Activated T-helper 9 cell treated with anti-CD3 and anti-CD28 coated beads, Interleukin-2, amount 50 U/mL, for 16 hours (primary cell): Measurements from ENCODE around the gene TIMM9.
"Not testable (repeated sequence)": the region's sequence is repeated elsewhere in the genome, so short reads cannot be mapped to it uniquely, and the experiment has no call there.

Experiments
- DNase-seq: peaks from one replicate; pipeline ENCODE4 v3.0.0-alpha.2; 2020; ENCODE audit warnings: low read depth

TIMM9 gene, protein sequence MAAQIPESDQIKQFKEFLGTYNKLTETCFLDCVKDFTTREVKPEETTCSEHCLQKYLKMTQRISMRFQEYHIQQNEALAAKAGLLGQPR

GRCh38 chr14:58427281-58428117 is at the start of gene TIMM9, which contains the start of gene KIAA0586:
TIMM9 (minus strand) TSS chr14:58427531; CDS start chr14:58411945, 15,586 bp downstream.
KIAA0586 (plus strand) TSS chr14:58427719; CDS start chr14:58428265, 546 bp downstream.
- peak; percentile 92 for DNase-seq

GRCh38 chr14:58476320-58476719 is 49.0 kb upstream of the TIMM9 start:
- no peak for DNase-seq

- no peak for DNase-seq
Measured at GRCh38 chr14:58469309-58469708, 42.0 kb upstream of the TIMM9 start.

DNA sequence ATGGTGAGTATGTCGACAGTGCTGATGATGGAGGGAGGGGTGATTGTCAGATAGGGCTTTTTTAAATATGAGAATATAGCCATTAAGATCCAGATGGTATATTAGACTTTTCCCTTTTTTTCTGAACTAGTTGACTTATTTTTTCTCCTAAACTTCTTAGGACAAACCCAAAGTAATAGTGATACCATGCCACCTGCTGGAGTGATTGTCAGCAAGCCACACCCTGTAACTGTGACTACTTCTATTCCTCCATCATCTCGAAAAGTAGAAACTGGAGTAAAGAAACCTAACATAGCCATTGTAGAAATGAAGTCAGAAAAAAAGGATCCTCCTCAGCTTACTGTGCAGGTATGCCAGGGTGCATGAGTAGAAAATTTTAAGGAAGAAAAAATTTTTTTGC is 40.2 kb upstream of the TIMM9 start:
- DNase-seq, result no peak

DNA sequence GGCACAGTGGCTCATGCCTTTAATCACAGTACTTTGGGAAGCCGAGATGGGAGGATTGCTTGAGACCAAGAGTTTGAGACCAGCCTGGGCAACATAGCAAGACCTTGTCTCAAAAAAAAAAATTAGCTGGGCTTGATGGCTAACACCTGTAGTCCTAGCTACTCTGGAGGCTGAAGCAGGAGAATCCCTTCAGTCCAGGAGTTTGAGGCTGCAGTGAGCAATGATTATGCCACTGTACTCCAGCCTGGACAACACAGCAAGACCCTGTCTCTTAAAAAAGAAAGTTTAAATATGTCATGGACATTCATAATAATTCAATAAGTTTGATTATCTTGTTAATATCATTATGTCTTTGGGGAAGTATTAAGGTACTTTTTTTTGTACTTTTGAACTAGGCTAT is 39.1 kb upstream of the TIMM9 start:
- no peak for DNase-seq

DNA sequence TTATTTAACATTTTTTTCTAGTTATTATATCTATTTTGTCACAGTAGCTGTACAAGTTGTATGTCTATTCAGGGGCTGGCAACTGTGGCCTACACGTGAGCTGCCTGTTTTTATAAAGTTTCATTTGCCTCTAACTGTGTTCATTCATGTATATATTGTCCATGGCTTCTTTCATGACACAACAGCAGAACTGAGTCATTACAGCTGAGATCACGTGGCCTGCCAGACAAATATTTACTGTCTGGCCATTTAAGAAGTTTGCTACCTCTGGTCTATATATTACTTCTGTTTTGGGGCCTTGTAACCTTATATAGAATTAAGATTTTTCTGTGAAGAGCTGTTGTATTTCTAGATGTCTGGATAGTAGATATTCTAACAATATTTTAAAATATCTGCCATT is 38.1 kb upstream of the TIMM9 start:
- no peak for DNase-seq

DNA sequence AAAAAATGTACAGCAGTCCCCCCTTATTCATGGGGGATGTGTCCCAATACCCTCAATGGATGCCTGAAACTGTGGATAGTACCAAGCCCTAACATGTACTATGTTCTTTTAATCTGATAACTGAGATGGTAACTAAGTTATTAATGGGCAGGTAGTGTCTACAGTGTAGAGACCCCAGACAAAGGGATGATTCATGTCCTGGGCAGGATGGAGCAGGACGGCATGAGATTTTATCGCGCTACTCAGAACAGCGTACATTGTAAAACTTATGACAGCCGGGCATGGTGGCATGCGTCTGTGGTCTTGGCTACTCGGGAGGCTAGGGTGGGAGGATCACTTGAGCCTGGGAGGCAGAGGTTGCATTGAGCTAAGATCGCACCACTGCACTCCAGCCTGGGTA is 37.3 kb upstream of the TIMM9 start:
- no peak for DNase-seq

DNA sequence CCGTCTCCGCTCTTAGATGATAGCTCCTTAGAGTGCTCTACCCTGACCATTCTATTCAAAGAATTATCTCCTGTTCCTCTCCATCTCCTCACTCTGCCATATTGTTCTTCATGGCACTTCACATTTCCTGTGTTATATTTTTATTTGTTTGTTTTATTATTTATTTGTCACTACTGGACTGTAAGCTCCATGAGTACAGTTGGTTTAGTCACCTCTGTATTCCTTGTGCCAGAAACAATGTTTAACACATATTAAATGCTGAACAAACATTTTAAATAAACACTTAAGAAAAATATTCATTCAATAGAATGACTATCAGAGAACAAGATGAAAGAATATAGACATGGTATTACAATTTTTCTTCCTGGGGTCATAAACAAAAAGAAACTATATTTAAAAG is 35.8 kb upstream of the TIMM9 start:
- DNase-seq, result no peak

DNA sequence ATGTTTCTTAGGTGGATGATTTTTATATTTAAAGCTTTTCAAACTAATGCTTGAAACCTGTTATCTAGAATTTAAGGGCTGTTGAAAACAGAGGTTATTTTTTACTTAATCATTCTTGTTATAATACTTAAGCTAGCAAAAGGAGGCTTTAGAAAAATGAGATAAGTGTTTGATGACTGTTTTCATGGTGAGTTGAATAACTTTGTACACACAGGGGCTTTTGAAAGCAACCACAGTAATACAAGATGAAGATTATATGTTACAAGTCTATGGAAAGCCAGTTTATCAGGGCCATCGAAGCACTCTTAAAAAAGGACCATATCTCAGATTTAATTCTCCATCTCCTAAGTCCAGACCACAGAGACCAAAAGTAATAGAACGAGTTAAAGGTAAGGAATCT is 33.4 kb upstream of the TIMM9 start:
- DNase-seq, result no peak

- DNase-seq, result no peak
Measured at GRCh38 chr14:58455593-58456265, 28.4 kb upstream of the TIMM9 start.

DNA sequence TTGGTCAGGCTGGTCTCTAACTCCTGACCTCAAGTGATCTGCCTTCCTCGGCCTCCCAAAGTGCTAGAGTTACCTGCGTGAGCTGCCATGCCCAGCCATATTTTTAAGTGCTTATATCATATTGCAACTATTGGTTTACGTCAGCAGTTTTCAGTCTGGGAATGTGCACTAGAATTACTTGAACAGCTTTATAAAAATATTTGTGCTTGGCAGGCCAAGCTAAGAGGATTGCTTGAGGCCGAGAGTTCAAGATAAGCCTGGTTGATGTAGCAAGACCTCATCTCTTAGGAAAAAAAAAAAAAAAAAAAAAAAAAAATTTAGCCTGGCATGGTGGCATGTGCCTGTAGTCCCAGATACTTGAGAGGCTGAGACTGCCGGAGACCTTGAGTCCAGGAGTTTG is 17.3 kb upstream of the TIMM9 start:
- no peak for DNase-seq

- DNase-seq, result no peak
Measured at GRCh38 chr14:58439476-58439875, 12.1 kb upstream of the TIMM9 start.

- no peak for DNase-seq
Measured at GRCh38 chr14:58430156-58430555, 2.8 kb upstream of the TIMM9 start.

GRCh38 chr14:58428118-58428683 is 870 bp upstream of the TIMM9 start:
- no peak for DNase-seq

DNA sequence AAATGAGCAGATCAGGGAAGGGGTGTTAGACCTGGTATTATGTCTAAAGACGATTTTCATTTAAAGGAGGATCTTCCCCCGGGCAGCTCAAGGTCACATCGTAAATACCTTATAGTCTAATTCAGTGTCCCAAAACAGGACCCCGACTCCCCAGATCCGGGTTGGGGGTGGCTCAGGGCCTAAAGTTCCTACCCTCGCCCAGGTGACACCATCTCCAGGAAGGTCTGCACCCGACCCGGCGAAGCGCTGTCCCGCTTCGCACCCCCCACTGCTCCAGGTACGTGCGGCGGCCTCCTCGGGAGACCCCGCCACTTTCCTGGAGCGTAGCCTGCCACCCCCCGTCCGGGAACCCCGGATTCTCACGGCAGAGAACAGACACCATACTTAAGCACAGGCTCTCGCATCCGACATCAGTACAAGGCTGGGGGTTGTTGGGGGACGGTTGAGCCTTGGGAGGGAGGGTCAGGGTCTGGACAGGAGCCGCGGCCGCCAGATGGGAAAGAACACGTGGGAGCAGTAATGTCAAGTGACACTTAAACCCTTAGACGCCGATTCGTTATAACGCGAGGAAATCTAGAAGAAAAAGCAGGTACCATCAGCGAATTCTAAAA is 556 bp downstream of the TIMM9 start:
- peak; percentile 27 for DNase-seq

GRCh38 chr14:58416934-58417333 is 10.4 kb downstream of the TIMM9 start:
- not testable (repeated sequence) for DNase-seq

GRCh38 chr14:58415636-58416547 is 11.4 kb downstream of the TIMM9 start:
- no peak for DNase-seq

- DNase-seq, result no peak
Measured at GRCh38 chr14:58414845-58415244, 12.5 kb downstream of the TIMM9 start.

DNA sequence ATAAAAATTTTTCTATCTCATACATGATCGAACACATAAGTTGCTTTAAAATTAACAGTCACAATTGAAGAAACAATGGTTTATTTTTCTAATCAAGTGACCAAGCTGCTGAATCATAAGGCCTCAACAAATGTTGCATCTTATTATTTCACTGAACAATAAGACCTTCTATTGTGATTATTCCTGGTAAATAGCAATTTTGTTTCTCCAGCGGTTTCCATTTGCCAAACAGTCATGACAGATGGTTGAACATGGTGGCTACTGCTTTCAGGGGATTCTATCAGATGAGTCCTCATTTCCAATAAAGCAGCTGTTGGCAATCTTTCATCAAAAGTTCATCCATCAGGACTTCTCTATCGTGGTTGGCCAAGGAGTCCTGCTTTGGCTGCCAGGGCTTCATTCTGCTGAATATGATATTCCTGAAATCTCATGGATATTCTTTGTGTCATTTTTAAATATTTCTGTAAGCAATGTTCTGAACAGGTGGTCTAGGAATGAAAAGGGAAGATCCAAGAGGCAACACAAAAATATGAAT is 18.6 kb downstream of the TIMM9 start:
- no peak for DNase-seq

GRCh38 chr14:58401587-58401986 is 25.7 kb downstream of the TIMM9 start:
- DNase-seq, result no peak

GRCh38 chr14:58398895-58399294 is 28.4 kb downstream of the TIMM9 start:
- no peak for DNase-seq
